Left hindlimb (tissue), 1 donor: ENCODE results near the gene TCP11.

Source experiments
- DNase-seq: peaks from one replicate; pipeline ENCODE4 v3.0.0-alpha.2; 2018

Gene TCP11

DNA sequence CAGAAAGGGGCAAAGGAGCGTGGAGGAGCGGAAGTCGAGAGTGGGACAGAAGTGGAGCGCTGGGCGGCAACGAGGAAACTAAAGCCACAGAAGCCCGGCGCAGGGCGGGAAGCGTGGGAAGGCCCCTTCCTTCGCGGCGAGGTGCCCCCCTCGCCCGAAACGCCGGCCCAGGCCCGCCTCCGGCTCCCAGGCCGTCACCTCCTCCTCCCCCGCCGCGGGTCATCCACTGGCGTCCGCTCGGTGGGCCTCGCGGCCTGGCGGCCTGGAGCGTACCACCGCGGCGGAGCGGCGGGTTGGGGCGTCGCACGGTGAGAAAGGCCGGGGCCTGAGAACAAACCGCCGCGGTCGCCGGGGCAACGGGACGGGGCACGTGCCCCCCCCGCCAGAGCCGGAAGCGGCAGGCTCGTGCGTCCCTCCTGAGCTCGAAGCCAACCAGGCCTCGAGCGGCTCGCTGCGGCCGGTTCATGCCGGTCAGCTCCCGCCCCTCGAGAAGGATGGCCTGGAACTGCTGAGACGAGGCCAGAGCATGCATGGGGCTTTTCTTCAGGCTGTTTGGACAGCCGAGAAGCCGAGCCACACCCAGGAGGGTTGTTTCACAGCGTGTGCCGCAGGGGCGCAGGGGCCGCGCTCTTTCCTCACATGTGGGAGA lies at the start of gene TCP11:
TSS of gene TCP11 (minus strand) at position 333 of the 649 bp plus-strand sequence. CDS start 469 bp downstream, outside the sequence.
- DNase-seq, result peak; percentile 65

DNA sequence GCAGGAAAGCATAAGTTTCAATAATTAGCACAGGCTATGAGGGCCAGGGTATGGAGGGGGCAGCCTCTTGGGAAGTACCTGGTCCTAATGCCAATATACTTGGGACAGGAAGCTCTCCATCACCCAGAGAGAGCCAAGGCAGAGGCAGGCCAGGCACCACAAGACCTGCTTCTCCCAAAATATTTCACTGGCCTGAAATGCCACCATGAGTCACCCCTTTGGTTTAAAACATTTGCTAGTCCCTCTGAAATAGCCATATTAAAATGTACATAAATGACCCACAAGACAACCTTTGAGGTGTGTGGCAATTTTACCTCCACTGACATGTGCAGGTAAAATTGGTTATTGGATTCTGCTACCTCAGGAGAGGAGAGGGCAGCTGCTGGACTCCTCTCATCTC lies 49.2 kb upstream of the TCP11 start:
- DNase-seq, result no peak

DNA sequence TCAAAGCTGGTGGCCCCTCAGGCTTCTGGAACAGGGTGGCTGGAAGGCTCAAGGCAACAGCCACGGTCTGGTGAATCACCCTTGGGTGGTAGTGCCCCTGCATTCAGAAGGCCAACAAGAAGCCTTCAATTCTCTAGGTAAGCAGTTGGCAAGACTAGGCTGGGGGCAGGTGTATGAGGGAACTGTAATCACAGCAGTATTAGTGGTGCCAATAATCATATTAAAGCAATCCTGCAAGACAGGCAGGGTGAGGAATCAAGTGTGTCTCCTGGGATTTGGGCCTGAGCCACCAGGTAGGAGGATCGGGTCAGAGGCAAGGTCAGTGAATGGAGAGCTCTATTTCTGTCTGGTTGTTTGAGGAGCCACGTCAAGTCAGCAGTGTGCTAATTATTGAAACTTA lies 47.7 kb upstream of the TCP11 start:
- no peak for DNase-seq

DNA sequence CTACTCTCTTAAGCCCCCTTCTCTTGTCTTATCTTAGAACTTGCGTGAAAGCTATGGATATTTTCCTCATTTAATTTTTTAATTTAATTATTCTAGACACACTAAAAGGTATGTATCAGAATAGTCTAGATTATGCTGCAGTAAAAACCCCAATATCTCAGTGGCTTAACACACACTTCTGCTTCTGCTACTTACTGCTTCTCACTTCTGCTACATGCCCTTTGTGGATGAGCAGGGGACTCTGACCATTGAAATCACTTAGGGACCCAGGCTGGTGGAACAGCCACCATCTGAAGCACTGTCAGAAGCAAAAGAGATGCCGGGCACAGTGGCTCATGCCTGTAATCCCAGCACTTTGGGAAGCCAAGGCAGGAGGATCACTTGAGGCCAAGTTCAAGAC lies 45.4 kb upstream of the TCP11 start:
- no peak for DNase-seq

DNA sequence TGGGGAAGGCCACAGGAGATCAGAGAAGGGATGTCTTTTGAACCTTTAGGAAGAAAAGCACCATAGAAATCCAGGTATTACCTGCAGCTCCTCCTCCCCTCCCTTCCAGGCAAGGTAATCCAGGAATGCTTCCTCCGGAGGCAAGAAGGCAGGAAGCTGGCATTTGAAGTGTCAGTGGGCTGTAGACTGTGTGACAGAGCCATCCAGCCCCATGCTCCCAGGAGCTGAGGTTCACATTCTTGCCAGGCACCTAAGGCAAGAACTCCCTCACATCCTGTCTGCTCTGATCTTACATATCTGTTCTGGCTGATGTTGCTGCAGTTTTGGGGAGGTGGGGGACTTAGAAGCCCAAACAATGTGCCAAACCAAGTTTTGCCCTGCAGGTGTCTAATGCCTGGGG lies 44.8 kb upstream of the TCP11 start:
- DNase-seq, result no peak

DNA sequence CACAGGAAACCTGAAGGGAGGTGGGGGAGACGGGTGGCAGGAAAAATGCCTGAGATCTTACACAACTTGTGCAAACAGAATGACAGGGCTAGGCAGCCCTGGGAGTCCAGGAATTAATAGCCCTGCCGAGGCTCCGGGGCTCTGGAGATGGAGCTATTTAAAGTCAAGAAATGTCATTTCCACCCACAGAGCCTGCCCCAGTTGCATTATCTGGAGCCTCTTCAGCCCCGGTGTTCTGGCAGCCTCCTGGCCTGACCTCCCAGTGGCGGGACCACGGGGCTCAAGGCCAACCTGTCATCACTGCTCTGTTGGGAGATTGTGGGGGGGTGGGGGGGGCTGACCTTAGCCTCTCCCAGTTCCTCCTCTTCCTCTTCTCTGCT lies 44.2 kb upstream of the TCP11 start:
- DNase-seq, result no peak

DNA sequence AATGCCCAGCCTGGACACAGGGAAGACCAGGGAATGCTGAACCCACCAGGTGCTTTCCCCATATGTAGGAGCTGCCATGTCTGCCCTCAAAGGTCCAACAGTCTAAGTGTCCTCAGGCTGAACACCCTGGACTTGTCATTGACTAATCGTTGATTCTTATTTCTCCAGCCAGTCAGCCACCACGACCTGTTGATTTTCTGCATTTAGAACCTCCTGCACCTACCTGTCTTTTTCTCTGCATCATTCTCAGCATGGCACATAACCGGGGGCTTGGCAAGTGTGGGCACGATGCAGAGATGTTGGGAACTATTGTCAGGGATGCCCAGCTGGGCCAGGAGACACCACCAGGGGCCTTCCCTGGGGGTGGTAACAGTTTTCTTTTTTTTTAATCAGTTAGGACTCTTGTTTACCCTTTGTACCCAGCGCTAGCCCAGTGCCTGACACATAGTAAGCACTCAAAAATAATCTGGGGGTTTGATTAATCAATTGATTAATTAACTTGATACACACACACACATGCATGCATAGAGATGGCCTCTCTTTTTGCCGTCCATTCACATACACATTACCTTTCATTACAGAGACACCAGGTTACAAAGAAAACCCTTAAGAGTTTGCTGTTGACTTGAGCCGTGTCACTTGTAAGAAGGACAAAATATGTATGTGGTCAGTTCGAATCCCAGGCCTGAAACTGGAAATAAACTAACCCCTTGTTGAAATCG lies 43.6 kb upstream of the TCP11 start:
- DNase-seq, result no peak

DNA sequence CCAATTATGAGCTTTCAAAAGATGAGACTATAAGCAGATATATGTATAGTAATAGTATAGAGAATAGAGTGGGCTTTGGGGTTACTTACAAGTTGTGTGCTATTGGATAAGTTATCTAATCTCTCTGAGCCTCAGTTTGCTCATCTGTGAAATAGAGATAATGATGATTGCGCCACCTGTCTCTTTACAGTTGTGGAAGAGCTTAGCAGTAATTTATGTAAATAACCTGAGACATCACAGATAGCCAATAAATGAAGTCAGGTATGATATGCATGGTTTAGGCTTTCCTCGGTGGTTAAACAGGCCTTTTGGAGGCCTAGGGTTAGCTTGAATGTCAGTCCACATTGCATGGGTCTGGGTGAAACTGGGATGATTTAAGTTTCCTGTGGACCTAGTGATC lies 42.8 kb upstream of the TCP11 start:
- no peak for DNase-seq

DNA sequence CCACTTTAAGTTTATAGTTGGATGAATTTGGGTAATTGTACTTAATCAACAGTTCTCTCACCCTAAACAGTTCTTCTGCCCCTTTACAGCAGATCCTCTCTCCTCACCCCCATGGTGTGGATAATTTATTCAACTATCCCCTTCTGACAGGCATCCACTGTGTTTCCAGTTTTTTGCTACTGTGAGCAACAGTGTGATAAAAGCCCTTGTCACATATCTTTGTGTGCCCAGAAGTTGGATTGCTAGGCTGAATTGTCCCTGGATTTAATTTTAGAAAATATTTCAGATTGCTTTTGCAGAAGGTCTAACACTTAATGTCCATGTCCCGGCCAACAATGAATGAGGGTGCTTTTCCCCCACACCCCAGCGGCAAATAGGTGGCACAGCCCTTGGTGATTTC lies 42.1 kb upstream of the TCP11 start:
- no peak for DNase-seq

DNA sequence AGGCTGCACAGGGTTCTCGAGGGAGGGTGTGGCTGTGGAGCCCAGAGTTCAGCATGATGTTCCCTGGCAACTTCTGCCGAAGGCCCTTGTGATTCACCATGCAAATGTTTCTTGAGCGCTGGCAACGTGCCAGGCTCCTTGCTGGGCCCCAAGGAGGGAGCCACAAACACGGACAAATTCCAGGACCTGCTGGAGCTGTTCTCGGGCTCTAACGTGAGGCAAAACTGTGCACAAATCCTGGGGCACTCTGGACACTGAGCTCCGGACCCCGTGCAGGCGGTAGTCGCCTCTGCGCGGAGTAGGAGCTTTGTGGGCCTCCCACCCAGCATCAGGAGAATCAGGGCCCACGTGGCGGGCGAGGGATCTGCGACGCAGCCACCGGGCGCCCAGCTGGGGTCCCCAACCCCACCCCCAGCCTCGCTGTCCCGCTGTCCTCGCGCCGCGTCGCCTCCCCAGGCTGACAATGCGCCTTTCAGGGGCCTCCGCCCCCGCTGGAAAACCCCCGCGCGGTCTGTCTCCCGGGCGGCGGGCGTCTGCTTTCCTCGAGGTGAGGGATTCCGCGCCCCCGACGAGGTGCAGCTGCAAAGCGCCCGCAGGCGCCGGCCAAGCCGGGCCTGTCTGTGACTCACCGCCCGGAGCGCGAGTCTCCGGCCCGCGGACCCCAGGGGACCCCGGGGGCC lies 40.9 kb upstream of the TCP11 start:
- DNase-seq, result peak; percentile 72

DNA sequence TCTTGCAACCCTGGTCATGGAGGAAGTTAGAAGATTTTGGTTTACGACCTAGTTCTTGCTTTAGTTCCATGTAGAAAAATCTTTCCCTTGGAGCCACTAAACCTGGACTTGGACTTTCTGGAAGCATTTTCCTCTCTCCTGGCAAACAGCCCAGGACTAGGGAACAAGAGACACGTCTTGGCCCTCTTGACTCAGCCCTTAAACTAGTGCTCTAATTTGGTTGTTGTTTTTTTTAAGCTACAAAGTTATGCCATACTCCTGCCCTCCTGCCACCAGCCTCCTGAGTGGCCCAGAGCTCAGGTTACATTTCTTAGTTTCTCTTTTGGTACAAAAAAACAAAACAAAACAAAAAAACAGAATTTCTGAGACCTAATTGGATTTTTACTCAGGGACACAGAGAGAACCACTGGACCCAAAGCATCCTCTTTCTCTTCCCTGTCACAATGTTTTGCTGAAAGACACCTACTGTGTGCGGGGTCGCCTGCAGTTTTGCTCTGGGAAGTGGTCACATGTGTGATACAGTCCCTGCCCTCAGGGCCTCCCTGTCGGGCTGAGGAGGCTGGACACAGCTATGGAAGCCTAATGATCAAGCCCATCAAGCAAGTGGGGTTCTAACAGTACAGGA lies 40.3 kb upstream of the TCP11 start:
- peak; percentile 46 for DNase-seq

DNA sequence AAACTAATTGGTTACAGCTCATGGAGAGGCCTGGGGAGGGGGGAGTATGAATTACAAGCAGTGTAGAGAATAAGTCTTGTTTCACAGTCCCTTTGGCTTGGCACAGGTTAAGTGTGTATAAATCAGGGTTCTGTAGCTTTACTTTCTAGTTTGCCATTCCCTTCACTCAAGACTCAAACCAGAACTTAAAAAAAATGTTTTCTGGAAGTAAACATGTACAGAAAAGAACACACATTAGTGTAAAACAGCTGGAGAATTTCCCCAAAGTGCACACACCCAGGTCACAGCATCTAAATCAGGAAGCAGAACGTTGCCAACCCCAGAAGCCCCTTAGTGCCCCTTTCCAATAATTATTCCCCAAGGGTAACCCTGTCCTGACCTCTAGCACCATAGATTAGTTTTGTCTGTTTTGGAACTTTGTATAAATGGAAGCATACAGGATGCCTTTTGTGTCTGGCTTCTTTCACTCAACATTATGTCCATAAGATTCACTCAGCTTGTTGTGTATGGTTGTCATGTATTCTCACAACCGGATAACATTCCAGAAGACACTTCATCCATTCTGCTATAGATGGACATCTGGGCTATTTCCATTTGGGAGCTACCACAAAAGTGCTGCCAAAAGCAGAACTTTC lies 38.9 kb upstream of the TCP11 start:
- no peak for DNase-seq

DNA sequence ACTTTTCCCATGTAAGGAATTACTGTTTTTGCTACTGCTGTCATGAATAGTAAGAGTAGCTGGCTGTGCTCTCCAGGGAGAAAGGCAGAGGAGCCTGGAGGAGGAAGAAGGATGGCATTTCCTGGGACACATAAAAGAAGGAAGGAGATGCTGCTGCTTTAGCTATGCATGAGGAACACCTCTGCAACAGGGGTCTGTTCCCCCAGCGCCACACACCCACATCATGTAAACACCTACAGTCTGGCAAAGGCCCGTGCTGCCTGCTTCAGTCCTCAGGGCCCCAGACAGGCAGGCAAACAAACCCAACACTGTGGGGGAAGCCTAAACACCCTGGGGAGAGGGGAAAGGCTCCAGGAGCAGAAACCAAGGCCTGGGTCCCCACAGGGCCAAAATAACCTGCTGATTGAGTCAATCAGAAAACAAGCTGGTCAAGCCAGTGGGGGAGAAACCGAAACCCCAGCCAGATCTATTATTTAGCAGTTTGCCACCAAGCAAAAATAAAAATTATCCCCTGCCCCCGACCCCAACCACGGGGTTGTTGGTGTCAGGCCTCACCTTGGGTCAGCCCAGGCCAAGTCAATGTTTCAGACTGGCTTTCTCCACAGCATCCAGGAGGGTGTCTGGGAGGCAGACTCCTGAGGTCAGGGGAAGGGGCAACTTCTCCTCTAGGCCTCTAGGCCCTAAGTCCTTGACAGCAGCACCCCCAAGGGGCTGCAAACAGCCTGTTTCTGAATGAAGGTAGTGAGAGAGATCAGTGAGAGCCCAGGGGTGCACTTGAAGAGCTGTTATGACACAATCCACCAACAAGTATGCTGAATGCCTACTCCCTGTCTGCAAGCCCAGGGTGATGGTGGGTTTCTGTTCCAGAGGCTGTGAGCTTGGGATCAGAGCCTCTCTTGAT lies 38.0 kb upstream of the TCP11 start:
- DNase-seq, result no peak

DNA sequence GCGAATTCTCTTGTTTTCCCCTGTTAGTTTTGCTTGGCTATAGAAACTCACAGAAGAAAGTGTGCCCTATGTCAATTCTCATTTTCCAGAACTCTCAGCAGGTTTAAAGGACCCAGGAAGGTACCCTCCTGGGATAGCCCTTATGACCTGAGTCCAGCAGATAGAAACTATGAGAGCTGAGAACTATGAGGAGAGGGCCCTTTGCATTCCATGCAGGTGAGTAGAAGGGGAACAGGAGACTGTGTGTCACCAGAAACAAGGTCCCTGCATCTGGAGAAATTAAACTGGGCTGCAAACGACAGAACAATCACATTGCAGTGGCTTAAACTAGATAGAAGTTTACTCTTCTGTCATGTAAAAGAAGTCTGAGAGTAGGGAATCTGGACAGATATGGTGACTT lies 36.9 kb upstream of the TCP11 start:
- no peak for DNase-seq

DNA sequence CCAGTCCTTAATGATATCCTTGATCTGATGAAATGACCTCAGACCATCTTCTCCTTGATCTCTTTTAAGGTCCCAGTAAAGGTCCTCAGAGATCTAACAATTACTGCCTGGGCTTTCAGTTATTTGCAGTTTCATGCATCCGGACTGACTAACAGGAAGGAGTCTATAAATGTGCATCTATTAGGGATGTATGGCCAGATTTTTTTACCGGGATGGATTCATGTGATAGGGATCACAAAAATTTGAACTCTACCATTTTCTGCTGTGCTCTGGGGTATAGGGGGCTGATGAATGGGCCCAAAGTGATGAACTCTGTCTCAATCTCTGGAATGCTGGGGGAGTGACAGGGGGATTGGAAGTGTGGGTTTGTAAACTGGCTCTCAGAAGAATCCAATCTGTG lies 36.5 kb upstream of the TCP11 start:
- no peak for DNase-seq

DNA sequence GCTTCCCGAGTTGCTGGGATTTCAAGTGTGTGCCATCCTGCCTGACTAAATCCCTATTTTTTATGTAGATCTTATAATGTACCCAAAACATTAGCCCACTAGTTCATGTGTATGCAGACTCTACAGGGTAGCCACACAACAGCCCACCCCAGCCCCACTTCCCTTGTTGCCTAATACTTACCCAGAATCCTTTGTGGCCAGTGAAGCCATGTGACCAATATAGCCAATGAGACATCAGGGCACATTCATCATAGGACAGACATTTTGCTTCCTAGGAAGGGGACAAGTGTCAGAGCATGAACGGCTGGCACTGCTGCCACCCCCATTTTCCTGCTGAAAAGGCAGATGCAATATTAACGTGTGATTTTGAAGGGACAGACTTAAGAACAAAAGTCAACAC lies 36.0 kb upstream of the TCP11 start:
- no peak for DNase-seq

DNA sequence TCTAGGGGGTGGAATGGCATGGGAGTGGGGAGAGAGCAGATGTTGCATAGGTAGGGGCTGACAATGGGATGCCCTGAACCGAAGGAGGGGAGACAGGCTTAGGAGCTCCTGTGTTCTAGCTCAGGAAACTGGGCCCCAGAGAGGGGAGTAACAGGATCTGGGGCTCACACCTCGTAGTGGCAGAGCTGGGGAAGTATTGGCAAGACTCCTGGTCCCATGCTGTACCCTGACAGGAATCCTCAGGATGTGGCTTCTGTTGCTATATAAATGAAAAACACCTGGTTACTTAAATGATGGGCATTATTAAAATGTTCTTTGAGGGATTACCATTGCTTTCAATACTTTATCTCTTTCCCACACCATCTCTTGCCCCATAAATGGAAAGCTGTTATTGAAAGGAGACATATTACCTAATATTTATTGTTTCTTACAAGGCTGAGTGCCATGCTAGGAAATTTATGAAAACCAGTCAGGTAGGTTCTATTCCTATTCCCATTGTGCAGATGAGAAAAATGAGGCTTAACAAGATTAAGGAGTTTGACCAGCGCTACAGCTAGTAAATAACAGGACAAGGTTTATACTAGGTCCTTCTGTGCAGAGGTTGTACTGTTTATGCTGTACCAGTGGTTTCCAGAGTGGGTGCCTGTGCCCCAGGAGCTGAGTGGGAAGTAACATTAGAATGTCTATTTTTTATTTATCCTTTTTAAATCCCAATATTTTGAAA lies 35.3 kb upstream of the TCP11 start:
- DNase-seq, result no peak

DNA sequence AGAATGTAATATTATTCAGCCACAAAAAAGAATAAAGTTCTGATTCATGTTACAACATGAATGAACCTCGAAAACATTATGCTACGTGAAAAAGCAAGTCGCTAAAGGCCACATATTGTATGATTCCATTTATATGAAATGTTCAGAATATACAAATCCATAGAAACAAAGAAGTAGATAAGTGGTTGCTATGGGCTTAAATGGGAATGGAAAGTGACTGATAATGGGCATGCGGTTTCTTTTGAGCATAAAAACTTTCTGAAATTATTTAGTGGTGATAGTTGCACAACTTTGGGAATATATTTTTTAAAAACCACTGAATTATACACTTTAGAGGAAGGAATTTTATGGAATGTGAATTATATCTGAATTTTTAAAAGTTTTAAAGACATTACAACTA lies 33.4 kb upstream of the TCP11 start:
- DNase-seq, result no peak

DNA sequence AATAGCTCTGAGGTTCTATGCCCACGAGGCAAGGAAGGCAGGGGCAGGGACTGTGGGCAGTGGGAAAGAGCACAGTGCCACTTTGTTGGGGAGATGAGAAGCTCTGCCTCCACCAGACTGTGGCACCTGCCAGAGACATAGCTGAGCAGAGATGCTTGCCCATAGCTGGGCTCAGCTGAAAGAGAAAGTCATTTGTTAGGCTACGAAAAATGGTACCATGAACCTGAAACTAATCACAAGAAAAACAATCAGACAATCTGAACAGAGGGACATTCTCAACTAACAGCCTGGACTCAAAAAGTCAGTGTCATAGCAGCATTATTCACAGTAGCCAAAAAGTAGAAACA lies 32.9 kb upstream of the TCP11 start:
- no peak for DNase-seq

DNA sequence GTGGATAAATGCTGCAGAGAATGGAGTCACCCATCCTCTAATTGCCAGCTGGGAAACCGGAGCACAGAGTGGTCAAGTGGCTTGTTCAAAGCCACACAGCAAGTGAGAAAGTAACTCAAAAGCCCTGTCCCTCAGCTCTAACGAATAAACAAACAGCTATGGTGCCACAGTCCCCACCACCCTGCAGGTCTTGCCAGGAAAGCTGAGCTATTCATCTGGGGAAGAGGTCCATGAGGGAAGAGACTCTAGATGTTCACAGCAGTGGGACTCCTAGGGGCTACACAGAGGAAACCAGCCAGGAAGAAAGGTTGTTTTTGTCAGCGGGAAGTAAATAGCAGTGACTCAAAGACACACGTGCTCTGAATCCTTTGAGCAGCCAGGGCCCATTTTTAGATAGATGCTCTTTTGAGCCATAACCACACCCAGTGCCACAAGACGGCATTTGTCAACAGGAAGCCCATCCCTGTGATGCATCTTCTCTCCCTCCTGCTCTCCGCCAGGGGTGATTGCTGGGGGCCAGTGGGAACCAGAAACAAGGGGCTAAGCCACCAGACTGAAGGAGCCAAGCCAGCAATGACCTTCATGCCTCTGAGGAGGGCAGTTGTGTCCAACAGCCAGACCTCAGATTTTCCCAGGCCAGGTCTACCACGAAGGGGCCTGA lies 32.4 kb upstream of the TCP11 start:
- peak; percentile 67 for DNase-seq

DNA sequence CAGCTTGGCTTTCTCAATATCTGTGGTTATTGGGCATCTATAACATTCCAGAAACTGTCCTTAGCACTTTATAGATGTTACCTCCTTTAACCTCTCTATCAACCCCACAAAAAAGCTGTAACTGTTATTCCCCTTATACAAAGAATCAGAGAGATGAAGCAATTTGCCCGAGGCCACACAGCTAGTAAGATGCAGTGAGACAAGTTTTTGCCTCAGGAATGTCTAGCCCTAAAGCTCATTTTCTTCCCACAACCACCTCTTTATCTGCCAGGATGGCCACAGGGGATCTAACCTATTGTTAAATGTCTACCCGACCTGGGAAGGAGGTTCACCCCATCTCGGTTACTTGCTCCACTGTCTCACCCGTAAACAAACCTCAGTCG lies 31.9 kb upstream of the TCP11 start:
- DNase-seq, result no peak
